Erythroblast (primary cell): Measurements from ENCODE around the gene GTF2A2.

Experiments
- GATA1 ChIP-seq: IDR thresholded peaks from 2 replicates; pipeline ENCODE4 v1.6.1; 2011; ENCODE audit warnings: low read depth, mild to moderate bottlenecking, control low read depth, low read length, moderate library complexity
- POLR2A ChIP-seq: IDR thresholded peaks from 2 replicates; pipeline ENCODE4 v1.6.1; 2011; ENCODE audit warnings: mild to moderate bottlenecking, low read length

GRCh38 chr15:59596640-59597039 lies 60.7 kb downstream of the GTF2A2 start:
- TF ChIP-seq POLR2A (no peak), GATA1 (no peak)
